HFF-Myc (cell line): Measurements from ENCODE around the gene PDCD7.

Experiments
- DNase-seq: peaks from one replicate; pipeline ENCODE4 v3.0.0-alpha.2; 2011; ENCODE audit warnings: low read depth; ENCODE audit errors: extremely low read depth
- H3K4me3 ChIP-seq: replicated peaks from 2 replicates; pipeline ENCODE4 v1.5.1; 2011; ENCODE audit warnings: low read depth, mild to moderate bottlenecking, control low read depth, low read length
- TF ChIP-seq, protein P1 (sequence below): IDR thresholded peaks from 2 replicates; pipeline ENCODE4 v1.5.1; 2012; ENCODE audit warnings: mild to moderate bottlenecking, low read depth, low read length, control low read depth; ENCODE audit errors: missing control alignments

PDCD7 gene

DNA sequence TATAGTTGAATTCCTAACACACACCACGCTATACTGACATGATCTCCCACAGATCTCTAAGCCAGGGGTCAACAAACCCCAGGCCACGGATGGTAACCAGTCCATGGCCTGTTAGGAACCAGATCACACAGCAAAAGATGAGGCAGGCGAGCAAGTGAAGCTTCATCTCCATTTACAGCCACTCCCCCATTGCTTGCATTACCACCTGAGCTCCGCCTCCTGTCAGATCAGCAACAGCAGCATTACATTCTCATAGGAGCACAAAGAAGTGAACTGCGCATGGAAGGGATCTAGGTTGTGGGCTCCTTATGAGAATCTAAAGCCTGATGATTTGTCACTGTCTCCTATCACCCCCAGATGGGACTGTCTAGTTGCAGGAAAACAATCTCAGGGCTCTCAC lies 2.7 kb downstream of the PDCD7 start:
- H3K4me3 ChIP-seq = no peak overlapping the region
- TF ChIP-seq, protein P1, sequence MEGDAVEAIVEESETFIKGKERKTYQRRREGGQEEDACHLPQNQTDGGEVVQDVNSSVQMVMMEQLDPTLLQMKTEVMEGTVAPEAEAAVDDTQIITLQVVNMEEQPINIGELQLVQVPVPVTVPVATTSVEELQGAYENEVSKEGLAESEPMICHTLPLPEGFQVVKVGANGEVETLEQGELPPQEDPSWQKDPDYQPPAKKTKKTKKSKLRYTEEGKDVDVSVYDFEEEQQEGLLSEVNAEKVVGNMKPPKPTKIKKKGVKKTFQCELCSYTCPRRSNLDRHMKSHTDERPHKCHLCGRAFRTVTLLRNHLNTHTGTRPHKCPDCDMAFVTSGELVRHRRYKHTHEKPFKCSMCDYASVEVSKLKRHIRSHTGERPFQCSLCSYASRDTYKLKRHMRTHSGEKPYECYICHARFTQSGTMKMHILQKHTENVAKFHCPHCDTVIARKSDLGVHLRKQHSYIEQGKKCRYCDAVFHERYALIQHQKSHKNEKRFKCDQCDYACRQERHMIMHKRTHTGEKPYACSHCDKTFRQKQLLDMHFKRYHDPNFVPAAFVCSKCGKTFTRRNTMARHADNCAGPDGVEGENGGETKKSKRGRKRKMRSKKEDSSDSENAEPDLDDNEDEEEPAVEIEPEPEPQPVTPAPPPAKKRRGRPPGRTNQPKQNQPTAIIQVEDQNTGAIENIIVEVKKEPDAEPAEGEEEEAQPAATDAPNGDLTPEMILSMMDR = no peak
- no peak for DNase-seq

DNA sequence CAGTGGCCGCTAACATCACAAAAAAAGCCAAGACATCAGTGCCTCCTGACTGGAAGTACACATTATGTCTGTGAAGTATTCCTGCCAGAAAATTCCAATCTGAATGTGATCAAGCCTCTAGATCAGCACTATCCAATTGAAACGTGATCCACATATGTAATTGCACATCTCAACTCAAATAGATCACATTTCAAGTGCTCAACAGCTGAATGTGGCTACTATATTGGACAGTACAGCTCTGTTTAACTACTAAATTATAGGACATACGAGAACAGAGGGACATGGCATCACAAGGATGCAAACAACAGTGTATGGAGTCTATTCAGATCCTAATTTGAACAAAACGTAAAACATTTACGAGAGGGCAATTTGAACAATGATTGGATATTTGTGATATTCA lies 18.1 kb downstream of the PDCD7 start:
- H3K4me3 ChIP-seq = no peak overlapping the region
- DNase-seq = no peak
- TF ChIP-seq, protein P1 = no peak

DNA sequence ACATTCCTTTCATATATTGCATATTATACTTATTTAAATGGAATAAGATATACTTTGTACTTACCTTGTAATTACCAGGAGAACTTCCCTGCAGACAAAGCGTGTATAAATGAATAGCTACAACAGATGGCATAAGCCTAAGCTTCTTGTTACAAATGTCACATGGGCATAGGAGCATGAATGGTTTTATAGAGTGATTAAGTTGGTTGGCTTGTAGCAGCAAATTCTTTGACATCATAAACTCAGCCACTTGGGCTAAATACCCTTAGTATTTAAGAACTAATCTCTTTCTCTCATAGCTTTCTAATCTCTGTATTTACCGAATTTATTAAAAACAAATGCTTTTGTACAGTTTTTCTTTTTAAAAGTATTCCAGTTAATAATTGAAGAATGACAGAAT lies 18.5 kb downstream of the PDCD7 start, which contains the start of gene UBAP1L:
UBAP1L (minus strand) TSS at position 115 of the 400 bp plus-strand sequence. CDS start 8,985 bp downstream, outside the sequence.
- TF ChIP-seq, protein P1 = no peak
- no peak for DNase-seq
- H3K4me3 ChIP-seq = no peak within 1 kb of the TSS

DNA sequence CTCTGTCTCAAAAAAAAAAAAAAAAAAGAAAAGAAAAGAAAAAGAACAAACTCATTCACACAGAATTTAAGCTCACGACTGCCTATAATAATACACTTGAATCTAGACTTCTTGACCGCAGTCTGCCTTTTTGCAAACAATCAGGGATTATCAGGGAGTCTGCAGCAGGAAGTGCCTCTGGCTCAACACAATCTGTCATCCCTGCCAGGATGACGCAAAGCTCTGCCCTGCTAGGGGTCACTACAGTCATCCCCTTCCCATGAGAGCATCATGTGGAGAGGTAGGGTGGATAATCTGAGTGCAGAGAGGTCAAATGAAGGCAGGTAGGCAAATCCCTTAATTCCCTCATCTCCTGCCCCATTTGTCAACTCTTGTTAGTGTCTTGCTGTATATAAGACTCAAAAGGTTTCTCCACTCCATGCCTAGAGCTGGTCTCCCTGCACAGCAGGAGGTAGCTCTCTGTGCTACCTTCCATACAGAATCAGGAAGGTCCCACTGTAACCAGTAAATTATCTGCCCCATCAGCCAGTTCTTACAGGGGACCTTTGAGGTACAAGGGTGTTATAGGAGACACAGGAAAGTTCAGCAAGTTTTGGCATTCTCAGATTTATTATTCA lies 22.8 kb downstream of the PDCD7 start:
- TF ChIP-seq, protein P1 = no peak
- DNase-seq = no peak
- no peak overlapping the region for H3K4me3 ChIP-seq

DNA sequence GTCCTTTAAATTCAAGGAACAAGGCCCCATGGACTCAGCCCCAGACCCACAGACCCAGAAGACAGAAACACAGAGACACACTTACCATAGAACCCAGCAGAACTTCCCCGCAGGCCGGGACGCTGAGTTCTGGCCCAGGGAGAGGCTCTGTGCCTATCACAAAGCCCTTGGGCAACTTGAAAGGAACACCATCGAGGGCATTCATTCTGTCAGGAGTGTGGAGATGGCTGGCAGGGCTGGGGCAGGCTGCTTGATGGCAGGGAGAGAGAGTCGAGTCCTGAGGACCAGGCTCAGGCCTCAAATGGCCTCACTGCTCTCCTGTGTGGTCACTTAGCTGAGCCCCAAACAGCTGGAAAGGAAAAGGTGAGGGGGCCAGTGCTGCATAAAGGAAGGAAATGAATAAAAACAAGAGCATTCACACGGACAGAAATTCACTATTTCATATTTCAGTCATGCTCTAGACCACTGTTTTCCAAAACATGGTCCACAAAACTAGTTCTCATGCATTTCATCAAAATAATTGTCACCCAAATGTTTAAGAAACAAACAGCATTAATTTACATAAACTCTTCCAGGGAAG lies 27.5 kb downstream of the PDCD7 start:
- H3K4me3 ChIP-seq = no peak overlapping the region
- DNase-seq = no peak
- TF ChIP-seq, protein P1 = no peak

DNA sequence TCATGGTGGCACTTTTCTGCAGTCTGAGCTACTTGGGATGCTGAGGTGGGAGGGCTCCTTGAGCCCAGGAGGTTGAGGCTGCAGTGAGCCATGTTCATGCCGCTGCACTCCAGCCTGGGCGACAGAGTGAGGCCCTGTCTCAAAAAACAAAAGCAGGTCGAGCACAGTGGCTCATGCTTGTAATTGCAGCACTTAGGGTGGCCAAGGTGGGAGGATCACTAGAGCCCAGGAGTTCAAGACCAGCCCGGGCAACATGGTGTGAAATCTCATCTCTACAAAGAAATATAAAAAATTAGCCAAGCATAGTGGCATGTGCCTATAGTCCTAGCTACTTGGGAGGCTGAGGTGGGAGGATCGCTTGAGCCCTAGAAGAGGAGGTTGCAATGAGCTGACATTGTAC lies 28.6 kb downstream of the PDCD7 start:
- no peak overlapping the region for H3K4me3 ChIP-seq
- DNase-seq = no peak
- TF ChIP-seq, protein P1 = no peak
